AG09309 (cell line): ENCODE data around the gene KL.

Source experiments
- DNase-seq: peaks from one replicate; pipeline ENCODE4 v3.0.0-alpha.2; 2010; ENCODE audit warnings: low read depth
- H3K4me3 ChIP-seq: 2 replicates; pipeline ENCODE4 v1.5.1; 2011; ENCODE audit warnings: mild to moderate bottlenecking, low read depth, low read length, moderate library complexity; ENCODE audit not compliant: control insufficient read depth
- TF ChIP-seq, protein P1 (sequence below): IDR thresholded peaks from 2 replicates; pipeline ENCODE4 v1.5.1; 2011; ENCODE audit warnings: mild to moderate bottlenecking, low read depth, low read length, inconsistent platforms; ENCODE audit not compliant: insufficient read depth, control insufficient read depth; ENCODE audit errors: missing control alignments

Gene KL

DNA sequence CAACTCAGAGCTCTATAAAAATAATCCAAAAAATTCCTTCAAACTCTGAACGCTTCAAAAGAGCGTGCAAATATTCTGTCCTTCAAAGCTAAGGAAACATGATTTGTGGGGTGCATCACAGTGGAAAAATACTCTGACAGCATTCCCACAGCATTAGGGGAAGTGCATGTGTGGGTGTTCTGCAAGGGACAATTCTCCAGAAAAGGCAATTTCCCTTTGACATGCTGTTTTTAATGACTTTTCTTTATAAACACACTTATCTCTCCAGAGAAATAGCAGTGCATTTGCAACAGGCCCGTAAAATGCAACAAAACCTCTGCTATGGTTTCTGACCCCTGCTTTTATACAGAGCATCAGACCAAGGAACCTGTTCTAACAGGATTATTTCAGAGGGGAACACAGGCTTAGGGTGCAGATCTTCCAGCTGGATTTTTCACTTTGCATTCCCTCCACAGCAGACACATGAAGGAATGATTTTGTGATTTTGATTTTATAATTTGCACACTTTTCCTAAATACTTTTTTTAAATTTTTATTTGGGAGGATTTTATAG lies 42.6 kb downstream of the KL start:
- H3K4me3 ChIP-seq, result no peak overlapping the region
- DNase-seq, result no peak
- TF ChIP-seq, protein P1, sequence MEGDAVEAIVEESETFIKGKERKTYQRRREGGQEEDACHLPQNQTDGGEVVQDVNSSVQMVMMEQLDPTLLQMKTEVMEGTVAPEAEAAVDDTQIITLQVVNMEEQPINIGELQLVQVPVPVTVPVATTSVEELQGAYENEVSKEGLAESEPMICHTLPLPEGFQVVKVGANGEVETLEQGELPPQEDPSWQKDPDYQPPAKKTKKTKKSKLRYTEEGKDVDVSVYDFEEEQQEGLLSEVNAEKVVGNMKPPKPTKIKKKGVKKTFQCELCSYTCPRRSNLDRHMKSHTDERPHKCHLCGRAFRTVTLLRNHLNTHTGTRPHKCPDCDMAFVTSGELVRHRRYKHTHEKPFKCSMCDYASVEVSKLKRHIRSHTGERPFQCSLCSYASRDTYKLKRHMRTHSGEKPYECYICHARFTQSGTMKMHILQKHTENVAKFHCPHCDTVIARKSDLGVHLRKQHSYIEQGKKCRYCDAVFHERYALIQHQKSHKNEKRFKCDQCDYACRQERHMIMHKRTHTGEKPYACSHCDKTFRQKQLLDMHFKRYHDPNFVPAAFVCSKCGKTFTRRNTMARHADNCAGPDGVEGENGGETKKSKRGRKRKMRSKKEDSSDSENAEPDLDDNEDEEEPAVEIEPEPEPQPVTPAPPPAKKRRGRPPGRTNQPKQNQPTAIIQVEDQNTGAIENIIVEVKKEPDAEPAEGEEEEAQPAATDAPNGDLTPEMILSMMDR, result no peak

DNA sequence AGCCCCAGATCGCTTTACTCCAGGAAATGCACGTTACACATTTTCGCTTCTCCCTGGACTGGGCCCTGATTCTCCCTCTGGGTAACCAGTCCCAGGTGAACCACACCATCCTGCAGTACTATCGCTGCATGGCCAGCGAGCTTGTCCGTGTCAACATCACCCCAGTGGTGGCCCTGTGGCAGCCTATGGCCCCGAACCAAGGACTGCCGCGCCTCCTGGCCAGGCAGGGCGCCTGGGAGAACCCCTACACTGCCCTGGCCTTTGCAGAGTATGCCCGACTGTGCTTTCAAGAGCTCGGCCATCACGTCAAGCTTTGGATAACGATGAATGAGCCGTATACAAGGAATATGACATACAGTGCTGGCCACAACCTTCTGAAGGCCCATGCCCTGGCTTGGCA lies 44.6 kb downstream of the KL start:
- no peak overlapping the region for H3K4me3 ChIP-seq
- TF ChIP-seq, protein P1, result no peak
- no peak for DNase-seq

DNA sequence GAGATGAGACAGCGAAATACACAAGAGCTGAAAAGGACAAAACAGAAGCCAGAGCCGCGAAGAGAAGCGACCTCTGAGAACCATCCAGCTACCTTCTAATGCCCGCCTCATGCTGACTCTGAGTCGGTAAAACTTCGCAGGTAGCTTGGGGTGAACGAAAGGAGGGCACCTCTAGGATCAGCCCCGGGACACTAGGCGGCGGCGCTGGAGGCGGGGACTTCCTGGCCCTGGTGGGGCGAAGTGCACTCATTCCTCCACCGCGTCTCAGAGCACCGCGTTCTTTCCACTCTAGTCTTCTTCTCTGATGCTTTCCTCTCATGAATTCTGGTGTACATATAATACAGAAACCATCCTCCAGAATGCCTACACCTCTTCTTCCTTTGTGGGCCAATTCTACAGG lies 50.1 kb downstream of the KL start:
- H3K4me3 ChIP-seq, result no peak overlapping the region
- DNase-seq, result no peak
- TF ChIP-seq, protein P1, result no peak

DNA sequence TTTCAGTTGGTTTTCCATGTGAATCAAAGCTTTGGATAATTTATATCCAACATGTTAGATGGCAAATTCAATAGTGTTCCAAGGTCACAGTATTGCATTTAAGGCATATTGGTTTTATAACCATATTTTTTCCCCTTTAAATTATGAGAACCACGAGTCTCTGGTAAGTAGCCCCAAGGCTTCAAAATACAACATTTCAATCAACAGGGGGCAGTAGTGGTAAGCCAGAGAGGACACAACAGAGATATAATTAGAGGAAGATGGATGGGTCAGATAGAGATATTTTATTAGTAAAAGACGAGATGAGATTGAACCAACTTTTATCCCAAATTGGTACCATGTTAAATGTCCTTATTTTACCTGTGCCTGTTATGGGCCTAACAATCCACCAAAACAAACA lies 53.1 kb downstream of the KL start:
- DNase-seq, result no peak
- TF ChIP-seq, protein P1, result no peak
- no peak overlapping the region for H3K4me3 ChIP-seq

DNA sequence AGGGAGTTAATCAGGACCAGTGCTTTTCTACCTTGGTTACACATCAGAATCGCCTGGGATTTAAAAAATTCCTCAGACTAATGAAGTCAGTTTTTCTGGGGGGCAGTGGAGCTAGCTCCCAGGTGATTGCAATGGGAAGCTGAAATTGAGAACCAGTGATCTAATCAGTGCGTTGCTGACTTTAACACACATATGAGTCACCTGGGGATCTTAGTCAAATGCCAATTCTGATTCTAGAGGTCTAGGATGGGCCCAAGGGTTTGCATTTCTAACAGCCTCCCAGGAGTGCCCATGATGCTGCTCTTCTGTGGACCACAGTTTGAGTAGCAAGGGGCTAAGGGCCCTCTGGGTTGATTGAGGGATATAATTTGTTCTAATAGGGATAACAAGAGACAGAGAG lies 54.5 kb downstream of the KL start:
- H3K4me3 ChIP-seq, result no peak overlapping the region
- no peak for DNase-seq
- TF ChIP-seq, protein P1, result no peak

DNA sequence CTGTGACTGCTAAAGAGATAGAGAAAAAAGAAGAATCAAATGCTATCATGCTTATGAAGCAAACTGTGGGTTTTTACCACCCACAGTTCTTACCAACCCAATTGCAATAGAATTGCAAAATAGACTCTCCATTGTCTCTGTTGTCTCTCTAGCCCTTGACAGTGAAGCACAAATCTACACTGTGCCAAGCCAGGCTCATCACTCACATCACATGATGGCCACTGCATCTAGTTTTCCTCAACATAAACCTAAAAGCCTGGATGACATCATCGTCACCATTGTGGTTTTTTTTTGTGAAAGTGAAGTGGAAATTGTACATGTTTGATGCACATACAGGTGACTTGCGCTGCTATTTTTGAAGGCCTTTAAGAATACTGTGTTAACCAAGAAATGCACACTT lies 56.1 kb downstream of the KL start:
- TF ChIP-seq, protein P1, result no peak
- H3K4me3 ChIP-seq, result no peak overlapping the region
- no peak for DNase-seq

DNA sequence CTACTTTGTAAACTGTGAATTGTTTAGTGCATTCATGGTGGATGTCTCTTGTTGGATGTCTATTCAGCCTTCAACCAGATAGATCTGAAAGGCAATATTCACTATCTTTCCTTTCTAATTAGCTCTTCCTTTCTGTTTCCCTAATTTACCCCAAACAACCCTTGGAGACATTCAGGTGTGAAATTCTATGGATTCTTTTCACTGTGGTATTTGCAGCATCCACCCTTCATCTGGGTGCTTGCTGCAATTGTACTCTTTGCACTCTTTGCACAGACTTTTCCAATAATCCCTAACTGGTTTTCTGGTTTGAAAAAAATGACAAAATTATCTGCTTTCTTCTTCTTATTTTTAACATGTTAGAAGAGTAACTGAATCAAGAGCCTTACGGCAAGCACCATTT lies 56.5 kb downstream of the KL start:
- TF ChIP-seq, protein P1, result no peak
- DNase-seq, result no peak
- H3K4me3 ChIP-seq, result no peak overlapping the region
